ENCODE data around the gene FAM50B.

The FAM50B gene, protein sequence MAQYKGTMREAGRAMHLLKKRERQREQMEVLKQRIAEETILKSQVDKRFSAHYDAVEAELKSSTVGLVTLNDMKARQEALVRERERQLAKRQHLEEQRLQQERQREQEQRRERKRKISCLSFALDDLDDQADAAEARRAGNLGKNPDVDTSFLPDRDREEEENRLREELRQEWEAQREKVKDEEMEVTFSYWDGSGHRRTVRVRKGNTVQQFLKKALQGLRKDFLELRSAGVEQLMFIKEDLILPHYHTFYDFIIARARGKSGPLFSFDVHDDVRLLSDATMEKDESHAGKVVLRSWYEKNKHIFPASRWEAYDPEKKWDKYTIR

DNA sequence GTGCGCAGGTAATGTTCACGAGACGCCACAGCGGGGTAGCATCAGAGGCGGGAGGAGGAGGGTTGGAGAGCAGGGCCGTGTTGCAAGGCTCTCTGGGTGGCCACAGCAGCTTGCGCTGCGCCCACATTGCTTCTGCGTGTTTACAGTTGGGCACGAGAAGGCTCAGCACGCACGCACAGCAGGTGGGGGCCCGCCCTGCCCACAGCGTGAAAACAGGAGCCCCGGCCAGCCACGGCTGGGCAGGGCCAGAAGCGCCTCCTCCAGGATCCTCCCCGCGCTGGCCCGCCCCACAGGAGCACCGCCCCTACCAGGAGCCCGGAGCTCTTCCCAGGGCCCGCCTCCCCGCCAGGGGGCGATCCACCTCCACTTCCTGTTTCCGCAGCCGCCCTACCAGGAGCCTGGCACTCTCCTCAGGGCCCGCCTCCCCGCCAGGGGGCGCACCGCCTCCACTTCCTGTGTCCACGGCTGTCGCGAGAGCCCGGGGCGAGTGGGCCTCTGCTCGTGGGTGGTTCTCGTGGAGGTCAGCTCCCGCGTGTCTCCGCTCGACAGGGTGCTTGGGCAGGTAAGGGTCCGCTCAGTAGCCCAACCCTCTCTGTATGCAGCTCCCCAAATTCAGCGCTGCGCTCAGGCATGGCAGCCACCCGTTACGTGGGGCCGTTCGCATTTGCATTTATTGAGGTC is at the start of gene FAM50B:
Gene FAM50B, plus strand, starts transcription at position 449 of the 681 bp plus-strand sequence. CDS start 439 bp downstream, outside the sequence.
- CTCF ChIA-PET: interaction anchor here (0.5 to 2.7 kb wide), 46 partner anchors 9 to 1055 kb away, joined by 3 to 44 read pairs (median 4); no protein-coding TSS in a partner anchor
- TF ChIP-seq ARNT (IDR thresholded peaks at IDR 0.05) (peak; percentile 90), TARDBP (IDR thresholded peaks at IDR 0.05) (peak; percentile 95), ELF4 (IDR thresholded peaks at IDR 0.05) (peak; percentile 90), L3MBTL2 (conservative IDR thresholded peaks at IDR 0.05) (peak; percentile 96), SP1 (IDR thresholded peaks at IDR 0.05) (peak; percentile 21; the same call in 1 of the 2 replicates), SUZ12 (IDR thresholded peaks at IDR 0.05) (no peak), FOXM1 (IDR thresholded peaks at IDR 0.05; ENCODE audit: borderline replicate concordance) (peak; percentile 79; the same call in 1 of the 2 replicates), FOXA1 (IDR thresholded peaks at IDR 0.05) (no peak)
- POLR2A ChIA-PET: interaction anchor here (1.0 to 1.9 kb wide), 4 partner anchors 13 to 172 kb away, joined by 3 to 7 read pairs (median 4); a partner anchor contains a TSS
- peak; percentile 96 for DNase-seq (ENCODE audit: extremely low spot score)

DNA sequence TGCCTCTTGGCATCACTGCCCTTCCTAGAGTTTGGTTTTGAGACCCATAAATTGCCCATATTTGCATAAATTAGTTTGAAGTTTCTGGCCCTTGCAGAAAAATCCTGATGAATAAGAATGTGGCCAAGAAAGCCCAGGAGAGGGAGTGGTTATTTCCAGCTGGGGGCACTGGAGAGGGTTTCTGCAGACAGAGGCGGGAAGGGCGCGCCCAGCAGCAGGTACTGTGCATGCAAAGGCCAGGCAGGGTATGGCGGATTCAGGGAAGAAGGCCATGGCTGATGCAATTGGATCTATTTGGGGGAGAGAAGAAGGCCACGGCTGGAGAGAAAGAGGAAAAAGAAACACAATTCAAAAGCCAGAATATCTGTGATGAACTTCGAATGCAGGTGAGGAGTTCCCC is 49.5 kb upstream of the FAM50B start:
- no peak for DNase-seq (ENCODE audit: extremely low spot score)
- CTCF ChIA-PET: interaction anchor here (1.0 kb wide), 1 partner anchor 133 kb away, joined by 3 read pairs; no protein-coding TSS in a partner anchor
- POLR2A ChIA-PET: no interaction called here
- TF ChIP-seq ZNF384 (IDR thresholded peaks at IDR 0.05) (no peak), TARDBP (IDR thresholded peaks at IDR 0.05) (no peak), CTBP1 (IDR thresholded peaks at IDR 0.05; ENCODE audit: borderline replicate concordance) (no peak), FOXM1 (IDR thresholded peaks at IDR 0.05; ENCODE audit: borderline replicate concordance) (no peak)

DNA sequence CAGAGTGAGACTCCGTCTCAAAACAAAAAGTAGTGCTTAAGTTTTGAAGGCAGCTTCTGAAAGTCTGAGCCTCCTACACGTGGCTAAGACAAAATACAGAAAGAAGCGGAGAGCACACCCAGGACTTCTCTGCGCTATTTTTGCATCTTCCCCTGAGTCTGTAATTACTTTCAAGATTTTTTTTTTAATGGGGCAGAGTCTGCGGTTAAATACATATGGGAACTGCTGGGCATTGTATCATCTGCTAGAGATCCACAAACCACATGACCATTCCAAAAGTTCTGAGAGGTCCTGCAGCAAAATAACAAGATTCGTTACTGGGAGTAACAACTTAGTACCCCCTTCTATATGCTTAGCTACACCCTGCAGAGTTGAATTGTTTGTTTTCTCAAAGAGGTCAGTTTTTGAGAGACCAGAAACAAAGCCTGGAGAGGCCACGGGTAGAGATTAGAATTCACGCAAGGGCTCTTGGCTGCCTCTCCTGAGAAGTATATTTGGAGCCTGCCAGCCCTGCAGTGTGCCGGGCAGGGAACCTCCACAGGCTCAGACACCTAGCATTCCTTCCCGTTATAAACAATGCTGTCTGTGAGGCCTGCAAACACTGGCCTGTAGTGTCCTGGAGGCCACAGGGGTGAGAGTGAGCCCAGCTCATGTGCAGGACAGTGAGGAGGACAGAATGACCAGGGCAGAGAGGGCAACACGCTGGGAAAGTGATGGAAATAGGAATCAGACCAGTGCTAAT is 48.2 kb upstream of the FAM50B start:
- ChIA-PET CTCF (interaction anchor here (1.0 kb wide), 1 partner anchor 10 kb away, joined by 3 read pairs; no protein-coding TSS in a partner anchor), POLR2A (no interaction called here)

DNA sequence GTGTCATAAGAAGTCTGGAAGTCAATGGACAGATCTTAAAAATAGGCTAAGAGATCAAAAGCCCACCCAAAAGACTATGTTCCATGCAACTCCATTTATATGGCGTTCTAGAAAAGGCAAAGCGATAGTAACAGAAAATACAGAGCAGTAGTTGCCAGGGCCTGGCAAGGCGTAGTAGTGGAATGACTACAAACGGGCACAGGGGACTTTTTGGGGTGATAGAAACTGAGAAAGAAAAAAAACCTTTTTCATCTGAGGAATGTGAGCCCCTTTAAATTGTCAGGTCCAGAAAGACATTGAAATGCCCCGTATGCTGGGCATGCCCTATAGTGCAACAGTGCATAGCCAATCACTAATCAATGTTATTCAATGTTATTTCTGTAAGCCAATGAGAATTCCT is 47.2 kb upstream of the FAM50B start:
- no peak for TF ChIP-seq TARDBP (IDR thresholded peaks at IDR 0.05)
- TF ChIP-seq, protein P1, sequence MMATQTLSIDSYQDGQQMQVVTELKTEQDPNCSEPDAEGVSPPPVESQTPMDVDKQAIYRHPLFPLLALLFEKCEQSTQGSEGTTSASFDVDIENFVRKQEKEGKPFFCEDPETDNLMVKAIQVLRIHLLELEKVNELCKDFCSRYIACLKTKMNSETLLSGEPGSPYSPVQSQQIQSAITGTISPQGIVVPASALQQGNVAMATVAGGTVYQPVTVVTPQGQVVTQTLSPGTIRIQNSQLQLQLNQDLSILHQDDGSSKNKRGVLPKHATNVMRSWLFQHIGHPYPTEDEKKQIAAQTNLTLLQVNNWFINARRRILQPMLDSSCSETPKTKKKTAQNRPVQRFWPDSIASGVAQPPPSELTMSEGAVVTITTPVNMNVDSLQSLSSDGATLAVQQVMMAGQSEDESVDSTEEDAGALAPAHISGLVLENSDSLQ (IDR thresholded peaks at IDR 0.05): no peak
- no peak for TF ChIP-seq SUZ12 (IDR thresholded peaks at IDR 0.05)
- TF ChIP-seq HDGF (IDR thresholded peaks at IDR 0.05; ENCODE audit: borderline replicate concordance): no peak
- no peak for TF ChIP-seq LEF1 (IDR thresholded peaks at IDR 0.05; ENCODE audit: borderline replicate concordance)
- CTCF ChIA-PET: interaction anchor here (1.0 kb wide), 1 partner anchor 9 kb away, joined by 3 read pairs; no protein-coding TSS in a partner anchor
- DNase-seq (ENCODE audit: extremely low spot score): no peak
- POLR2A ChIA-PET: no interaction called here

More for the DNA sequence above, 48.2 kb upstream of the FAM50B start:
- no peak for DNase-seq (ENCODE audit: extremely low spot score)
- no peak for TF ChIP-seq SUZ12 (IDR thresholded peaks at IDR 0.05)
- no peak for TF ChIP-seq NFRKB (IDR thresholded peaks at IDR 0.05)
- TF ChIP-seq FOXA1 (IDR thresholded peaks at IDR 0.05): no peak
- no peak for TF ChIP-seq ELF4 (IDR thresholded peaks at IDR 0.05)
- TF ChIP-seq SP1 (IDR thresholded peaks at IDR 0.05): no peak
- no peak for TF ChIP-seq BHLHE40 (IDR thresholded peaks at IDR 0.05; ENCODE audit: borderline replicate concordance)
- TF ChIP-seq FOXK2 (IDR thresholded peaks at IDR 0.05): no peak
- TF ChIP-seq FOXM1 (IDR thresholded peaks at IDR 0.05; ENCODE audit: borderline replicate concordance): no peak
- no peak for TF ChIP-seq TARDBP (IDR thresholded peaks at IDR 0.05)
- no peak for TF ChIP-seq ZNF384 (IDR thresholded peaks at IDR 0.05)
- TF ChIP-seq ARNT (IDR thresholded peaks at IDR 0.05): no peak
- no peak for TF ChIP-seq LEF1 (IDR thresholded peaks at IDR 0.05; ENCODE audit: borderline replicate concordance)
- no peak for TF ChIP-seq CTBP1 (IDR thresholded peaks at IDR 0.05; ENCODE audit: borderline replicate concordance)
- TF ChIP-seq, protein P1 (IDR thresholded peaks at IDR 0.05): no peak
- TF ChIP-seq L3MBTL2 (conservative IDR thresholded peaks at IDR 0.05): no peak

DNA sequence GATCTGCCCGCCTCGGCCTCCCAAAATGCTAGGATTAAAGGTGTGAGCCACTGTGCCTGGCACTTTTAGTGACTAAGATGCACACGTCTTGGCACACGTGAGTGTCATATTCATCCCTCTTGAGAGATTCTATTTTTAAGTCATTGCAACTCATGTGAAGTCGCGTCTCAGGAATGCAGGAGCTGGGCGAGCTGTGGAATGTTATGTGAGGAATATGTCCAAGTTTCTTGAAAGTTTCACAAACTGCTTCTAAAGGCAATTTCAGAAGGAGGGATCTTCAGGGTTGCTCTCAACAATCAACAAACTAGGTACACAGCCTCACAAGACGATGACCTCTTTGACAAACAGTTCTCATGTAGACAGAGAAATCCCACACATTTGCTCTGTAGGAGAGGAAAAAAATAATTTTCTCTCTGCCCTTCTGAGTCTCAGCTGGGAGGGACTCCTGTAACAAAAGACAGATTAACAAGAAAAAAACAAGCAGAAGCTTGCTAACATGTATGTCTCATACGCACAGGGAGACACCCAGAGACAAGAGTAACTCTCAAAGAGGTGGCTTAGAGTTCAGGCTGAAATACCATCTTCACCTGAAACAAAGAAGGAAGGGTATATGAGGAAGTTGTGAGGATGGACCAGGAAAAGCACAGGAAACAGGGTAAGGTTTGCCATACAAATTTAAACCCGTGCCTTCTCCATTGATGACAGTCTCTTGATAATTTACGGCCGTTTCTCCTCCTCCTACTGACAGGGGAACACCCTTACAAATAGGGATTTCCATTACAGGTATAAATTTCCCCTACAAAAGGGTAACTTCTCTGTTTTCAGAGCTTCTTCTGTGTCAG is 45.3 kb upstream of the FAM50B start:
- ChIA-PET CTCF (no interaction called here), POLR2A (no interaction called here)
- TF ChIP-seq, protein P1 (IDR thresholded peaks at IDR 0.05): peak; percentile 49
- TF ChIP-seq NFRKB (IDR thresholded peaks at IDR 0.05): no peak
- no peak for DNase-seq (ENCODE audit: extremely low spot score)
